Stomach smooth muscle (tissue), 2 donors: ENCODE results near the gene TNIP3.
"Not testable (repeated sequence)": the region's sequence is repeated elsewhere in the genome, so short reads cannot be mapped to it uniquely, and the experiment has no call there.

Source experiments
- H3K27ac ChIP-seq: one replicate; pipeline ENCODE4 v1.7.0; 2013; ENCODE audit warnings: mild to moderate bottlenecking, low read length, inconsistent platforms
- H3K27me3 ChIP-seq, 2 donors: one replicate each; pipeline ENCODE4 v1.7.0; 2013; ENCODE audit warnings: low read length in 2 of 2; ENCODE audit not compliant: insufficient read depth in 2 of 2, control insufficient read depth in 1 of 2
- H3K36me3 ChIP-seq, 2 donors: one replicate each; pipeline ENCODE4 v1.7.0; 2013; ENCODE audit warnings: low read length in 2 of 2; ENCODE audit not compliant: control insufficient read depth in 2 of 2, insufficient read depth in 2 of 2
- H3K4me1 ChIP-seq: one replicate; pipeline ENCODE4 v1.7.0; 2013; ENCODE audit warnings: low read length; ENCODE audit not compliant: control insufficient read depth, insufficient read depth
- H3K4me3 ChIP-seq, 2 donors: one replicate each; pipeline ENCODE4 v1.7.0; 2013; ENCODE audit warnings: low read length in 2 of 2
- H3K9ac ChIP-seq, 2 donors: one replicate each; pipeline ENCODE4 v1.7.0; 2013; ENCODE audit warnings: low read length in 2 of 2, mild to moderate bottlenecking in 1 of 2
- H3K9me3 ChIP-seq, 2 donors: one replicate each; pipeline ENCODE4 v1.7.0; 2013; ENCODE audit warnings: low read length in 2 of 2; ENCODE audit not compliant: control insufficient read depth in 2 of 2
- donor health status: healthy.
- donor health status: Pancreatic carcinoma.

TNIP3 gene, protein sequence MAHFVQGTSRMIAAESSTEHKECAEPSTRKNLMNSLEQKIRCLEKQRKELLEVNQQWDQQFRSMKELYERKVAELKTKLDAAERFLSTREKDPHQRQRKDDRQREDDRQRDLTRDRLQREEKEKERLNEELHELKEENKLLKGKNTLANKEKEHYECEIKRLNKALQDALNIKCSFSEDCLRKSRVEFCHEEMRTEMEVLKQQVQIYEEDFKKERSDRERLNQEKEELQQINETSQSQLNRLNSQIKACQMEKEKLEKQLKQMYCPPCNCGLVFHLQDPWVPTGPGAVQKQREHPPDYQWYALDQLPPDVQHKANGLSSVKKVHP

DNA sequence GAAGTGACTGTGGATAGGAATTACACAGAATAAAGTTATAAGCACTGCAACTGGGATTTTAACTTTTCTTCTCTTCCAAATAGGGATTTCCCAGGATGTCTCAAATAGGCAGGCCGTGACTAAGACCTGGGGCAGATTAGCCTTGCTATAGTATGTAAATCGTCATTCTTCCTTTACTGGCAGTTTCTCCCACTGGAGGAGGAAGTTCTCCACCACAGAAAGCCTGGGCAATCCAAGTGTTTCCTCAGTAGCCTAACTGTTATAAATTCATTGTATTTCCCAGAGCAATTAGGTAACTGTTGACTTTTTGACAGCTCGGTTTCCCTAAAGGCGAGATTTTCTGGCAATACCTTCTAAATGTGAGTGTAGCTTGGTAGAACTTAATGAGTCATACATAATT is at the start of gene TNIP3:
Gene TNIP3 (minus strand): TSS at position 31 of the 400 bp plus-strand sequence. CDS start 196 bp downstream, outside the sequence.
- no peaks in the 10 kb centered on the region for H3K27me3 ChIP-seq
- no peaks in the 10 kb centered on the region for H3K9me3 ChIP-seq
- no peaks in the 10 kb centered on the region for H3K4me1 ChIP-seq
- no peak within 1 kb of the TSS for H3K27ac ChIP-seq
- no peaks in the 10 kb centered on the region for H3K36me3 ChIP-seq
- H3K9ac ChIP-seq, result no peak within 1 kb of the TSS
- H3K4me3 ChIP-seq, result no peak within 1 kb of the TSS

DNA sequence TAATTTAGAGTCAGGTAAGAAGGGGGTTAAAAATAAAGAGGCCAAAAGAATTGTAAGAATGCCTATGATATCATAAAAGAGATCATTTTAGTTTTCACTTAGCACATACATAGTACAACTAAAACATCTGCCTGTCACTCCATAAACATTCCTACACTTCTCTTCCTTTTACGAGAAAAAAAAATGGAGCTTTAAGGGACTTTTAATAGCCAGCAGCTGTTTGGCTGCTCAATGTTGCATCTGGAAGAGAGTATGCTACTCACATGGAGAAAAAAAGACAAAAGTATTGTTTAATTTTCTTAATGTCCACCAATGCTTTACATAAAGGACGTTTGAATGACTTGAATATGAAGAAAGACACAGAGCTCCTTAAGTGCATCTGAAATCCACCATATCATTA is 48.7 kb upstream of the TNIP3 start:
- Histone ChIP-seq H3K27me3 (no peaks in the 10 kb centered on the region), H3K9me3 (no peaks in the 10 kb centered on the region), H3K4me1 (no peaks in the 10 kb centered on the region), H3K36me3 (no peaks in the 10 kb centered on the region), H3K9ac (no peak overlapping the region), H3K27ac (no peak overlapping the region), H3K4me3 (no peak overlapping the region)

DNA sequence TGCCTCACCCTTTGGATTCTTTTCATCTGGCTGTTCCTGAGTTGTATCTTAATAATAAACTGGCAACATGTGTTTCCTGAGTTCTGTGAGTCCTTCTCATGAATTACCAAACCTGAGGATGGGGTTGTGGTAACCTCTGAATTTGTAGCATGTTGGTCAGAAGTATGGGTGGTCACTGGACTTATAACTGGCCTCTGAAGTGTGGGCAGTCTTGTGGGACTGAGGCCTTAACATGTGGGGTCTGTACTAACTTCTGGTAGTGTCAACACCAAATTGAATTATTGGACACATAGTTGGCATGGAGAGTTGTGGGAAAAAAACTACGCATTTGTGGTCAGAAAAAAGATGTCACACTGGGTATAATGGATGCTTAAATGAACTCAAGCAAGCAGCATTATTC is 45.0 kb upstream of the TNIP3 start:
- Histone ChIP-seq H3K36me3 (no peaks in the 10 kb centered on the region), H3K27me3 (no peaks in the 10 kb centered on the region), H3K27ac (no peak overlapping the region), H3K4me3 (no peak overlapping the region), H3K9ac (no peak overlapping the region), H3K9me3 (no peaks in the 10 kb centered on the region), H3K4me1 (no peaks in the 10 kb centered on the region)

DNA sequence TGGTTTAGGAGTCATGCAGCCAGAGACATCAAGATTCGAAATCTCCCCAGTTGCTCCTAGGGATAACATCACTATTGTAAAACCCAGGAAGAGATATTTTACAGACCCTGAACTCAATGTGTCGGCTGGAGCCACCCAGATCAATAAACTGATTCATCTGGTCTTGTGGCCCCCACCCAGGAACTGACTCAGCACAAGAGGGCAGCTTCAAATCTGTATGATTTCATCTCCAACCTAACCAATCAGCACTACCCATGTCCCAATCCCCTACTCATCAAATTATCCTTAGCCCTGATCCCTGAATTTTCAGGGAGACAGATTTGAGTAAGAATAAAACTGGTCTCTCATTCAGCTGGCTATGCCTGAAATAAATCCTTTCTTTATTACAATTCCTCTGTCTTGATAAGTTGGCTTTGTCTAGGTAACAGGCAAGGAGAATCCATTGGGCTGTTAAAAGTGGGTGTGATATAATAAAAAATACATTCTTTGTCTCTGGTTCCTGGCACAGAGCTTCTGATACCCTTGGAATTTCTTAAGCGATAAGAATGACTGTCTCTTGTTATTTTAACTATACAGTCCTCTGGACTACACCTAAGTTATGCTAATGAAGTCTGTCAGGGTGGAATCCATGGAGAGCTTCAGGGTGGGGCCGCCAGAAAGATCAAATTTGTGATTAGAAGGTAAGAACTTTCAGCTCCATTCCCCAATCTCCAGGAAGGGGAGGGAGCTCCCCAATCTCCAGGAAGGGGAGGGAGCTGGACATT is 44.3 kb upstream of the TNIP3 start:
- H3K9me3 ChIP-seq, result no peaks in the 10 kb centered on the region
- no peak overlapping the region for H3K27ac ChIP-seq
- no peak overlapping the region for H3K4me3 ChIP-seq
- H3K9ac ChIP-seq, result no peak overlapping the region
- no peaks in the 10 kb centered on the region for H3K36me3 ChIP-seq
- H3K27me3 ChIP-seq, result no peaks in the 10 kb centered on the region
- no peaks in the 10 kb centered on the region for H3K4me1 ChIP-seq

DNA sequence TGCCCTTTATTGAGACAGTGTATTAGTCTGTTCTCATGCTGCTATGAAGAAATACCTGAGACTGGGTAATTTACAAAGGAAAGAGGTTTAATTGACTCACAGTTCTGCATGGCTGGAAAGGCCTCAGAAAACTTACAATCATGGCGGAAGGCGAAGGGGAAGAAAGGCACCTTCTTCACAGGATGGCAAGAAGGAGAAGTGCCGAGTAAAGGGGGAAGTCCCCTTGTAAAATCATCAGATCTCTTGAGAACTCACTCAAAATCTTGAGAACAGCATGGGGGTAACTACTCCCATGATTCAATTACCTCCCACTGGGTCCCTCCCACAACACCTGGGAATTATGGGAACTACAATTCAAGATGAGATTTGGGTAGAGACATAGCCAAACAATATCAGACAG is 41.7 kb upstream of the TNIP3 start:
- not testable (repeated sequence) for H3K27me3 ChIP-seq, H3K9ac ChIP-seq, H3K27ac ChIP-seq, H3K4me3 ChIP-seq, H3K9me3 ChIP-seq, H3K4me1 ChIP-seq, H3K36me3 ChIP-seq

DNA sequence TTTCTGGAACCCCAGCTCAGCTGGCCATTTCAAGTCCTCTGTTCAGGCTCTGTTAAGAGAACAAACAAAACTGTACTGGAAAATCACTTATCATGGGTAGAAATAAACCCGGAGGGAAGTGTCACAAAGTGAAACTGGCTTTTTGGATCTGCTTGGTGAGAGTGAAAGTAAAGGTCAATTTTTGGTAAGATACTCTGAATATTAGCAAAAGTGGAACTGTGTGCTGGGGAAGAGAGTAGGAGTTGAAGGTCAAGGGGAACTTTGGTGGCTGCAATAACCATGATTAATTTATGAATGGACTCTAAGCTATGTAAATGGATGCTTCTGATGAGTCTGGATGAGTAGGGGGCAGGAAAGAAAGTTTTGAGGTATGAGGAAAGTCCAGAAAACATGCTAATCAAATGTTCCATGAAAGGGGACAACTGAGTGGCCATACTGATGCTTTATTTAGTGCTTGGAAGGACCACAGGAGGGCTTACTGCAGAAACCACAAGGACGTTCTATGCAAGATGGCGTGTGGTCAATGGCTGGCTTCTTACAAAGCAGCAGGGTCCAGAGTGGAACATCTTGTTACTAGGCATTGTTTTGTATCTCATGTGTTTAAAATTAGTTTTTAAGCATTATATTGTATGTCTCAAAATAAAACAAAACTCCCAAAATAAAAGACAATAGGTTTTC is 36.8 kb upstream of the TNIP3 start:
- no peaks in the 10 kb centered on the region for H3K27me3 ChIP-seq
- no peaks in the 10 kb centered on the region for H3K4me1 ChIP-seq
- H3K4me3 ChIP-seq, result no peak overlapping the region
- no peaks in the 10 kb centered on the region for H3K9me3 ChIP-seq
- no peaks in the 10 kb centered on the region for H3K36me3 ChIP-seq
- H3K9ac ChIP-seq, result no peak overlapping the region
- no peak overlapping the region for H3K27ac ChIP-seq

GRCh38 chr4:121199742-121200561 is 35.8 kb upstream of the TNIP3 start:
- H3K4me1 ChIP-seq, result no peaks in the 10 kb centered on the region
- H3K9me3 ChIP-seq, result no peaks in the 10 kb centered on the region
- no peak overlapping the region for H3K4me3 ChIP-seq
- H3K36me3 ChIP-seq, result no peaks in the 10 kb centered on the region
- no peak overlapping the region for H3K9ac ChIP-seq
- H3K27ac ChIP-seq, result no peak overlapping the region
- H3K27me3 ChIP-seq, result no peaks in the 10 kb centered on the region

GRCh38 chr4:121198251-121198650 is 34.1 kb upstream of the TNIP3 start:
- Histone ChIP-seq H3K27ac (no peak overlapping the region), H3K27me3 (no peaks in the 10 kb centered on the region), H3K36me3 (no peaks in the 10 kb centered on the region)

GRCh38 chr4:121195649-121196048 is 31.5 kb upstream of the TNIP3 start:
- Histone ChIP-seq H3K9ac (no peak overlapping the region), H3K27ac (no peak overlapping the region), H3K4me1 (no peaks in the 10 kb centered on the region), H3K36me3 (no peaks in the 10 kb centered on the region), H3K9me3 (no peaks in the 10 kb centered on the region), H3K27me3 (no peaks in the 10 kb centered on the region), H3K4me3 (no peak overlapping the region)

More at GRCh38 chr4:121198251-121198650, 34.1 kb upstream of the TNIP3 start:
- Histone ChIP-seq H3K9ac (no peak overlapping the region), H3K4me1 (no peaks in the 10 kb centered on the region), H3K4me3 (no peak overlapping the region), H3K9me3 (no peaks in the 10 kb centered on the region)

GRCh38 chr4:121192480-121192879 is 28.4 kb upstream of the TNIP3 start:
- Histone ChIP-seq H3K27me3 (no peaks in the 10 kb centered on the region), H3K9ac (no peak overlapping the region), H3K36me3 (no peaks in the 10 kb centered on the region), H3K4me3 (no peak overlapping the region), H3K27ac (no peak overlapping the region), H3K9me3 (no peaks in the 10 kb centered on the region), H3K4me1 (no peaks in the 10 kb centered on the region)
